Smooth muscle cell of the brain vasculature (primary cell): ENCODE measurements around the gene CCR5AS.

Source experiments
- DNase-seq: peaks from one replicate; pipeline ENCODE4 v3.0.0-alpha.2; 2012; ENCODE audit warnings: low read depth, low spot score

CCR5AS gene

GRCh38 chr3:46380471-46381221 is 26.2 kb downstream of the CCR5AS start:
- peak; percentile 18 for DNase-seq

- DNase-seq, result peak; percentile 24
Measured at GRCh38 chr3:46378426-46378942, 28.4 kb downstream of the CCR5AS start.

- DNase-seq, result no peak
Measured at GRCh38 chr3:46375814-46376213, 31.1 kb downstream of the CCR5AS start.

GRCh38 chr3:46375218-46375617 is 31.6 kb downstream of the CCR5AS start:
- DNase-seq, result no peak

- no peak for DNase-seq
Measured at GRCh38 chr3:46374755-46375154, 32.1 kb downstream of the CCR5AS start.

- DNase-seq, result no peak
Measured at GRCh38 chr3:46372492-46373359, 34.1 kb downstream of the CCR5AS start.

- DNase-seq, result no peak
Measured at GRCh38 chr3:46371519-46372340, 35.1 kb downstream of the CCR5AS start.

- no peak for DNase-seq
Measured at GRCh38 chr3:46370839-46371518, 35.9 kb downstream of the CCR5AS start, which contains the start of gene CCR5. Gene CCR5 (plus strand): TSS chr3:46370946. CDS start chr3:46372903, 1,957 bp downstream.

- DNase-seq, result no peak
Measured at GRCh38 chr3:46369675-46370132, 37.2 kb downstream of the CCR5AS start.

- DNase-seq, result no peak
Measured at GRCh38 chr3:46369151-46369550, 37.7 kb downstream of the CCR5AS start.

- DNase-seq, result no peak
Measured at GRCh38 chr3:46368569-46368968, 38.3 kb downstream of the CCR5AS start.

- no peak for DNase-seq
Measured at GRCh38 chr3:46367811-46368210, 39.1 kb downstream of the CCR5AS start.

- DNase-seq, result no peak
Measured at GRCh38 chr3:46365737-46366524, 40.9 kb downstream of the CCR5AS start.

- no peak for DNase-seq
Measured at GRCh38 chr3:46365041-46365440, 41.8 kb downstream of the CCR5AS start.

GRCh38 chr3:46361408-46362283 is 45.2 kb downstream of the CCR5AS start:
- DNase-seq, result no peak

GRCh38 chr3:46360907-46361306 is 46.0 kb downstream of the CCR5AS start:
- DNase-seq, result no peak

- no peak for DNase-seq
Measured at GRCh38 chr3:46359733-46360493, 47.0 kb downstream of the CCR5AS start.

- DNase-seq, result no peak
Measured at GRCh38 chr3:46358466-46358865, 48.4 kb downstream of the CCR5AS start.
